ENCODE measurements around the gene CYTH1.

GRCh38 chr17:78689029-78689428 is 93.0 kb downstream of the CYTH1 start:
- TF ChIP-seq CTCF (IDR thresholded peaks at IDR 0.05), result no peak
- no peak for TF ChIP-seq POLR2A (IDR thresholded peaks at IDR 0.05)
